OCI-LY1 (cell line): Measurements from ENCODE around the gene CHST12.

Source experiments
- EZH2 ChIP-seq: fragments of 200-600 bp; sonication (generic), shearing (Covaris generic); IDR thresholded peaks from 2 replicates; pipeline ENCODE4 v1.8.0; 2017; ENCODE audit warnings: borderline replicate concordance, mixed run types, mild to moderate bottlenecking, antibody characterized with exemption, low read length, moderate library complexity, mixed read lengths
- TF ChIP-seq, protein P1 (sequence below): fragments of 200-600 bp; sonication (generic), shearing (Covaris generic); IDR thresholded peaks from 2 replicates; pipeline ENCODE4 v1.5.1; 2017; ENCODE audit warnings: mild to moderate bottlenecking, antibody characterized with exemption, low read length, moderate library complexity, mixed read lengths

DNA sequence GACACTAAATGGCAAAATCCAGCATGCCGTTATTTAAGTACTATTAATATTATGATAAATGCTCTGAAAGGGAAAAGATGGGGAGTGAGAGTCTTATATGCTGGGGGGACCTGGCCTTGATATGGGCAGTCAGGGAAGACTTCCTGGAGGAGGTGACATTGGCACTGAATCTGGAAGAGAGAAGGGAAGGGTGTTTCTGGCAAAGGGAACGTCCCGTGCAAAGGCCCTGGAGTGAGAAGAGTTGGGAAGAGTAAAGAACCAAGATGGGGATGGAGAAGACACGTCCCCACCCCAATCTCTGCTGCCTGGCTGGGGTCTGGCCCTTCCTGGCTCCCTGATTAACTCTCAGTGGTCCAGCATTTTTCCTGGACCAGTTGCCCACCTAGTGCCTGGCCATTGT, 77.8 kb downstream of the CHST12 start:
- TF ChIP-seq, protein P1, sequence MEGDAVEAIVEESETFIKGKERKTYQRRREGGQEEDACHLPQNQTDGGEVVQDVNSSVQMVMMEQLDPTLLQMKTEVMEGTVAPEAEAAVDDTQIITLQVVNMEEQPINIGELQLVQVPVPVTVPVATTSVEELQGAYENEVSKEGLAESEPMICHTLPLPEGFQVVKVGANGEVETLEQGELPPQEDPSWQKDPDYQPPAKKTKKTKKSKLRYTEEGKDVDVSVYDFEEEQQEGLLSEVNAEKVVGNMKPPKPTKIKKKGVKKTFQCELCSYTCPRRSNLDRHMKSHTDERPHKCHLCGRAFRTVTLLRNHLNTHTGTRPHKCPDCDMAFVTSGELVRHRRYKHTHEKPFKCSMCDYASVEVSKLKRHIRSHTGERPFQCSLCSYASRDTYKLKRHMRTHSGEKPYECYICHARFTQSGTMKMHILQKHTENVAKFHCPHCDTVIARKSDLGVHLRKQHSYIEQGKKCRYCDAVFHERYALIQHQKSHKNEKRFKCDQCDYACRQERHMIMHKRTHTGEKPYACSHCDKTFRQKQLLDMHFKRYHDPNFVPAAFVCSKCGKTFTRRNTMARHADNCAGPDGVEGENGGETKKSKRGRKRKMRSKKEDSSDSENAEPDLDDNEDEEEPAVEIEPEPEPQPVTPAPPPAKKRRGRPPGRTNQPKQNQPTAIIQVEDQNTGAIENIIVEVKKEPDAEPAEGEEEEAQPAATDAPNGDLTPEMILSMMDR, result no peak
- TF ChIP-seq EZH2, result no peak
